Islet precursor cell (in vitro differentiated cells): ENCODE measurements around the gene ARPC1A.
A peak's percentile ranks its signal among the peaks of the same experiment; 100 is the strongest.
"Not testable (repeated sequence)": the region's sequence is repeated elsewhere in the genome, so short reads cannot be mapped to it uniquely, and the experiment has no call there.

Source experiments
- DNase-seq: peaks from one replicate; pipeline ENCODE4 v3.0.0-alpha.2; 2018

Gene ARPC1A

GRCh38 chr7:99371376-99371920 is 45.8 kb downstream of the ARPC1A start:
- no peak for DNase-seq

- peak; percentile 85 for DNase-seq
Observed at GRCh38 chr7:99372275-99373090, 46.8 kb downstream of the ARPC1A start.

DNA sequence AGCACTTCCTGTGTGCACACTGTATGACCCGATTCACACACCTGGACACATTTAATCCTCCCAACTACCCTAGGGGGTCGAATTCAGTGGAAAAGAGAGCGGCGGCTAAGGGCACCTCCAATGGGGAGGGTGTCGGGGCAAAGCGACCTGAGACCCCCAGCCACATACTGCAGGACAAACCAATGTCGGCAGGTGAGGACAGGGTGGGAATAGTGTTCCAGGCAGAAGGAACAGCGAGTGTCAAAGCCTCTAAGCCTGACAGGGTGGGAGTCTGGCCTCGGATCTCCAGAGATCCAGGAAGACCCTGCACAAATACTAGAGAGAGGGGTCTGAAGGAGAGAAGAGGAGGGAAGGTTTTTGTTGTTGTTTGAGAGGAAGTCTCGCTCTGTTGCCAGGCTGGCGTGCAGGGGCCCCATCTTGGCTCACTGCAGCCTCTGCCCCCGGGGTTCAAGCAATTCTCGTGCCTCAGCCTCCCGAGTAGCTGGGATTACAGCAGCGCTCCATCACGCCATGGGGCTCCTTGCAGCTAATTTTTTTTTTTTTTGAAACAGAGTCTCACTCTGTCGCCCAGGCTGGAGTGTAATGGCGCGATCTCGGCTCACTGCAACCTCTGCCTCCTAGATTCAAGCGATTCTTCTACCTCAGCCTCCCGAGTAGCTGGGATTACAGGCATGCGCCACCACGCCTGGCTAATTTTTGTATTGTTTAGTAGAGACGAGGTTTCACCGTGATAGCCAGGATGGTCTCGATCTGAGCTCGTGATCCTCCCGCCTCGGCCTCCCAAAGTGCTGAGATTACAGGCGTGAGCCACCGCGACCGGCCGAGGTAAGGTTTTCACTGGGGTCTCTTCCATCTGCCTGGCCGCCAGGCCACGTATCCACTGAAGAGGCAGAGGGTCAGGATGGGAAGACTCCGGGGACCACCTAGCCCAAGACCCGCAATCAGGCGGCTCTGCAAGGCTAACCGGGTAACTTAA is 47.7 kb downstream of the ARPC1A start:
- DNase-seq, result no peak

GRCh38 chr7:99374111-99375064 is 48.7 kb downstream of the ARPC1A start, which contains the start of gene ARPC1B:
Gene ARPC1B (plus strand): TSS chr7:99374730. CDS start chr7:99385715, 10,985 bp downstream.
- peak; percentile 91 for DNase-seq

- DNase-seq, result peak; percentile 84
Observed at GRCh38 chr7:99375070-99375807, 49.5 kb downstream of the ARPC1A start.

GRCh38 chr7:99379043-99379577 is 53.4 kb downstream of the ARPC1A start:
- DNase-seq, result peak; percentile 76

GRCh38 chr7:99379693-99380031 is 54.0 kb downstream of the ARPC1A start:
- DNase-seq, result not testable (repeated sequence)

- no peak for DNase-seq
Observed at GRCh38 chr7:99380032-99380822, 54.5 kb downstream of the ARPC1A start.

DNA sequence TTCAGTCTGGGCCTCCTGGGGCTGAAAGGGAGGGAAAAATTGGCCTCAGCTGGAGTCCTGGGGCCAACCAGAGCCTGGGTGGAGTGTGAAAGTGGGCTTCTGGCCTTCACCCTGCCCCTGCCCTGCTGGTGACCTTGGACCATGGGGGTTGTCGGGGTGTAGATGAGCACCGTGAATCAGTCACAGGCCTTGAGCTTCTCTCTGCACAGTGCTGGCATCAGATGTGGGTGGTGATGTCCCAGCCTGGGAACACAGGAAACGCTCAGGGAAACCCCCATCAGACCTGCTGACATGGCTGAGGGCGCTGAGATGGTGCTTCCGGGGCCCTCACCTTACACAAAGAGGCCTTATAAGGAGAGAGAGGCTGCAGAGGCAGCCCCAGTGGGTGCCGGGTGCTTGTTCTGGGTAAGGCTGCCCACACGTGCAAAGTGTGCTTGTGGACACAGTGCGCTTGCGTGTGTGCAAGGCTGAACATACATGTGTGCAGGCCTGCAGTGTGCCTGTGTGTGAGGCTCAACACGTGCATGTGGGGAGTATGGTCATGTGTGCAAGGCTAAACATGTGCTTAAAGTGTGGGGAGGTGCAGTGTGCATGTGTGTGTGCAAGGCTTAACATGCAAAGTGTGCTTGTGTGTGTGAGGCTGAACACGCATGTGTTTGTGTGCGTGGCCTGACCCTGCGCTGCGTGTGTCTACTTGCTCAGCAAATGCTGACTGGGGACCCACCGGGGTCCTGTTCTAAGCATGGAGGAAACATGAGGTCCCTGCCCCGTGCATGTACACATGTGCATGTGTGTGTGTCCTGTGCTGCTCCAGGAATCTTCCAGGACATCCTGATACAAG is 55.3 kb downstream of the ARPC1A start:
- DNase-seq, result no peak

- no peak for DNase-seq
Observed at GRCh38 chr7:99381664-99382075, 56.0 kb downstream of the ARPC1A start.

- DNase-seq, result no peak
Observed at GRCh38 chr7:99383203-99383602, 57.5 kb downstream of the ARPC1A start.

DNA sequence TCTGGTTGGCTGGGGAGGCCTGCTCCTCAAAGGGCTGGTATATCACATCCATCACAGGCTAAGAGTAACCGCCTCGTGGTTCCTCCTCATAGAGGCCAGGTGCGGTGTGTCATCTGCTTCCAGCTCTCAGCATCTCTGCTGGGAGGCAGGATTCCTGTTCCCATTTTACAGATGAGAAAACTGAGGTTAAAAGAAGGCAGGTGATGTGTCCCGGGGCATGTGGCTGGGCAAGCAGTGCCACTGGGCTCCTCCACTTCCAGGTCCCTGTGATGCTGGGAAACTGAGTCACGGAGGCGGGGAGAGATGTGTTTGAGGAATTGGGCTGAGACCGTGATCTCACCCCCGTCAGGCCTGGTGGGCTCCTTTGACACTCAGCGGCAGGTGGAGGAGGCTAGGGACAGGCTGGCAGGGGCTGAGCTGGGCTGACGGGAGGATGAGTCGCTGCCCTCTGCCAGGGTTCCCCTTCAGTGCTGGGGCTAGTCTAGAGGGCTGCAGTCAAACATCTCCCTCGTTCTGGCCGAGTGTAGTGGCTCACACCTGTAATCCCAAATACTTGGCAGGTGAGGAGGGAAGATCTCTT is 58.2 kb downstream of the ARPC1A start:
- DNase-seq, result no peak

- DNase-seq, result no peak
Observed at GRCh38 chr7:99384523-99384922, 58.8 kb downstream of the ARPC1A start.

GRCh38 chr7:99385564-99385963 is 59.9 kb downstream of the ARPC1A start:
- DNase-seq, result no peak

DNA sequence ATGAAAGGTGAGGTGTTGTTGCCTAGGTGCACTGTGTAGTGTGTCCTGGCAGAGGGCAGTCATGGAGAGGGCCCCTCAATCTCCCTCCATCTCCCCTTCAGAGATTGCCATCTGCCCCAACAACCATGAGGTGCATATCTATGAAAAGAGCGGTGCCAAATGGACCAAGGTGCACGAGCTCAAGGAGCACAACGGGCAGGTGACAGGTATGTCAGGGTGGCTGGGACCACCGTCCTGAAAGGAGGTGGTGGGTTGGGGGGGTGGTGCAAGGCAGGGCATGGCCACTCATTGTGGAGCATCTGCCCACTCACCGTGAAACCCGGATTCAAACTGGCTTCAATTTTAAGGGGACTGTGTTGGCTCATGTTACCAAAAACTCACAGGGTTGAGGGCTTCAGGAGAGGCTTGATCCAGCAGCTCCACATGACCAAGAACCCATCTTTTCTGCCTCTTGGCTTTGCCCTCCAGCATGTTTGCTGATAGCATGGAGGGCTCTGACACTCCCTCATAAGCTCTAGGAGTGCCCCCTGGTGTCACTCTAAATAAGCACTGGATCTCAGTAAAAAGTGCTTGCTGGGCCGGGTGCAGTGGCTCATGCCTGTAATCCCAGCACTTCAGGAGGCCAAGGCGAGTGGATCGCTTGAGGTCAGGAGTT is 61.0 kb downstream of the ARPC1A start:
- DNase-seq, result no peak

DNA sequence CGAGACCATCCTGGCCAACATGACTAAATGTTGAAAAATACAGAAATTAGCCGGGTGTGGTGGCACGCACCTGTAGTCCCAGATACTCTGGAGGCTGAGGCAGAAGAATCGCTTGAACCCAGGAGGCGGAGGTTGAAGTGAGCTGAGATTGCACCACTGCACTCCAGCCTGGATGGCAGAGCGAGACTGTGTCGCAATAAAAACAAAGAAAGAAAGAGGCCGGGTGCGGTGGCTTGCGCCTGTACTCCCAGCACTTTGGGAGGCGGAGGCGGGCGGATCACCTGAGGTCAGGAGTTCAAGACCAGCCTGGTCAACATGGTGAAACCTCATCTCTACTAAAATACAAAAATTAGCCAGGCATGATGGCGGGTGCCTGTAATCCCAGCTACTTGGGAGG is 61.5 kb downstream of the ARPC1A start:
- not testable (repeated sequence) for DNase-seq

DNA sequence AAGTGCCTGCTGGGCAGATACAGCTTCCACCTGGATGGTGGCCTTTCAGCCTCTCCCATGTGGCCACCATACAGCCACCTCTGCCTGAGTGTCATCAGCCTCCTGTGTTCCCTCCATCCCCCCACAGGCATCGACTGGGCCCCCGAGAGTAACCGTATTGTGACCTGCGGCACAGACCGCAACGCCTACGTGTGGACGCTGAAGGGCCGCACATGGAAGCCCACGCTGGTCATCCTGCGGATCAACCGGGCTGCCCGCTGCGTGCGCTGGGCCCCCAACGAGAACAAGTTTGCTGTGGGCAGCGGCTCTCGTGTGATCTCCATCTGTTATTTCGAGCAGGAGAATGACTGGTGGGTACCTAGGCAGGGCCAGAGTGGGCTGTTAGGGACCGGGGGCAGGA is 62.2 kb downstream of the ARPC1A start:
- no peak for DNase-seq

- no peak for DNase-seq
Observed at GRCh38 chr7:99389772-99390171, 64.1 kb downstream of the ARPC1A start.
